EL (cell line): Measurements from ENCODE around the gene ISLR.

ENCODE experiments used
- DNase-seq: peaks from one replicate; pipeline ENCODE4 v3.0.0-alpha.2; 2016

ISLR gene

GRCh38 chr15:74216949-74217348 lies 43.4 kb downstream of the ISLR start:
- no peak for DNase-seq

- no peak for DNase-seq
Observed at GRCh38 chr15:74217907-74218885, 44.7 kb downstream of the ISLR start.

GRCh38 chr15:74220475-74221248 lies 47.2 kb downstream of the ISLR start:
- DNase-seq = no peak

GRCh38 chr15:74221399-74222239 lies 48.1 kb downstream of the ISLR start:
- no peak for DNase-seq

- DNase-seq = no peak
Observed at GRCh38 chr15:74222240-74223119, 49.0 kb downstream of the ISLR start.

GRCh38 chr15:74225928-74226327 lies 52.4 kb downstream of the ISLR start:
- no peak for DNase-seq
